Activated CD8-positive, alpha-beta memory T cell treated with anti-CD3 and anti-CD28 coated beads, Interleukin-2, amount 50 U/mL, for 1 hour (primary cell): ENCODE data around the gene ECM1.

Experiments
- DNase-seq: peaks from one replicate; pipeline ENCODE4 v3.0.0-alpha.2; 2020; ENCODE audit errors: extremely low read depth

ECM1 gene

DNA sequence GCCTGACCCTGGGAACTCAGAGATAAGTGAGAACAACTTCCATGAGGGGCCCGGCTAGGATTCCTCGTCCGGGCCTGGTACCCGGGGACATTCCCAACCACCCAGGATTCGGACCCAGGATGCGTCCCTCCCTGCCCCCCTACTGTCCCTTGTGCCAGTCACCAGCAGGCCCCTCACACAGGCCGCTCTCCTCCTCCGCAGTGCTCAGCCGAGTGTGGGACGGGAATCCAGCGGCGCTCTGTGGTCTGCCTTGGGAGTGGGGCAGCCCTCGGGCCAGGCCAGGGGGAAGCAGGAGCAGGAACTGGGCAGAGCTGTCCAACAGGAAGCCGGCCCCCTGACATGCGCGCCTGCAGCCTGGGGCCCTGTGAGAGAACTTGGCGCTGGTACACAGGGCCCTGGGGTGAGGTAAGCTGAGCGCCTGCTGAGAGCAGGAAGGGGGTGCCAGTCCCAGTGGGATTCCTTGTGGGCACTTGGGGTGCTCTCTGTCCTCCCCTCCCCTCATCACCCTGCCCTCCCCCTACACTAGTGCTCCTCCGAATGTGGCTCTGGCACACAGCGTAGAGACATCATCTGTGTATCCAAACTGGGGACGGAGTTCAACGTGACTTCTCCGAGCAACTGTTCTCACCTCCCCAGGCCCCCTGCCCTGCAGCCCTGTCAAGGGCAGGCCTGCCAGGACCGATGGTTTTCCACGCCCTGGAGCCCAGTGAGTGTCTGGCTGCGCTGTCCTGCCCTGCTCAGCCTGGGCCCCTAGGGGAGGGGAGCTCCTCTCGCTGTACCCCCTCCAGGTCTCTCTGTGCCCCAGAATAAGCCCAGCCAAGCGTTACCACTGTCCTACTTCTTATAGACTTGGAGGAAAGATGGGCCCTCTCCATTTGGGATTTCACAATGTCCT, 51.1 kb downstream of the ECM1 start:
- no peak for DNase-seq

DNA sequence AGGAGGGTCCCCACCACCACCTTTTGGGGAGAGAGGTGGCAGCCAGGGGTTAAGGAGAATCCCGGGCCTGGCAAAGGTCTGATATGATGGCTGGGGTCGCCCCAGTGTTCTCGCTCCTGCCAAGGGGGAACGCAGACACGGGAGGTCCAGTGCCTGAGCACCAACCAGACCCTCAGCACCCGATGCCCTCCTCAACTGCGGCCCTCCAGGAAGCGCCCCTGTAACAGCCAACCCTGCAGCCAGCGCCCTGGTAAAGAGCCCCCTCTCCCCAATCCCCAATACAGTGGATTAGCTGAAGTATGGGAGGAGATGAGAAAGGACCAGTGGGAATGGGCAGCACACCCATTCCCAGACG, 51.7 kb downstream of the ECM1 start:
- DNase-seq, result no peak

DNA sequence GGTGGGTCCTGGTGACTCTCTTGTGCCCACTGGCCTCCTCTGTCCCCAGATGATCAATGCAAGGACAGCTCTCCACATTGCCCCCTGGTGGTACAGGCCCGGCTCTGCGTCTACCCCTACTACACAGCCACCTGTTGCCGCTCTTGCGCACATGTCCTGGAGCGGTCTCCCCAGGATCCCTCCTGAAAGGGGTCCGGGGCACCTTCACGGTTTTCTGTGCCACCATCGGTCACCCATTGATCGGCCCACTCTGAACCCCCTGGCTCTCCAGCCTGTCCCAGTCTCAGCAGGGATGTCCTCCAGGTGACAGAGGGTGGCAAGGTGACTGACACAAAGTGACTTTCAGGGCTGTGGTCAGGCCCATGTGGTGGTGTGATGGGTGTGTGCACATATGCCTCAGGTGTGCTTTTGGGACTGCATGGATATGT, 52.1 kb downstream of the ECM1 start:
- no peak for DNase-seq

DNA sequence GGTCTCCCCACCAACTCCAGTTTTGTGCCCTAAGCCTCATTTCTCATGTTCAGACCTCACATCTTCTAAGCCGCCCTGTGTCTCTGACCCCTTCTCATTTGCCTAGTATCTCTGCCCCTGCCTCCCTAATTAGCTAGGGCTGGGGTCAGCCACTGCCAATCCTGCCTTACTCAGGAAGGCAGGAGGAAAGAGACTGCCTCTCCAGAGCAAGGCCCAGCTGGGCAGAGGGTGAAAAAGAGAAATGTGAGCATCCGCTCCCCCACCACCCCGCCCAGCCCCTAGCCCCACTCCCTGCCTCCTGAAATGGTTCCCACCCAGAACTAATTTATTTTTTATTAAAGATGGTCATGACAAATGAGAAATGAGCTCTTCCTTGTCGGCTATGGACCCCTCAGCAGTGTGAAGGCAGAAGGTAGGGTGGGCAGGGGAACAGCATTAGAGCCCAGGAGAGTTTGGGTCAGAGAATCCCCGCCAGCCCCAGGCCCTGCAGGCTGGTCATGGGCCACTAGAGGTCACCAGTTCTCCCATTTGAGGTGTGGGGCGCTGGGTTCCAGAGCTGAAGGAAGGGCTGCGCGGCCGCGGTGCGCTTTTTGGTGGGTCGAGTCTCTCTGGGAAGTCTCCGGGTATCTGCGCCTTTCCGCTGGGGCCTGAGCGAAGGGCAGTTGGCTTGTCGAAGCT, 52.8 kb downstream of the ECM1 start:
- no peak for DNase-seq

DNA sequence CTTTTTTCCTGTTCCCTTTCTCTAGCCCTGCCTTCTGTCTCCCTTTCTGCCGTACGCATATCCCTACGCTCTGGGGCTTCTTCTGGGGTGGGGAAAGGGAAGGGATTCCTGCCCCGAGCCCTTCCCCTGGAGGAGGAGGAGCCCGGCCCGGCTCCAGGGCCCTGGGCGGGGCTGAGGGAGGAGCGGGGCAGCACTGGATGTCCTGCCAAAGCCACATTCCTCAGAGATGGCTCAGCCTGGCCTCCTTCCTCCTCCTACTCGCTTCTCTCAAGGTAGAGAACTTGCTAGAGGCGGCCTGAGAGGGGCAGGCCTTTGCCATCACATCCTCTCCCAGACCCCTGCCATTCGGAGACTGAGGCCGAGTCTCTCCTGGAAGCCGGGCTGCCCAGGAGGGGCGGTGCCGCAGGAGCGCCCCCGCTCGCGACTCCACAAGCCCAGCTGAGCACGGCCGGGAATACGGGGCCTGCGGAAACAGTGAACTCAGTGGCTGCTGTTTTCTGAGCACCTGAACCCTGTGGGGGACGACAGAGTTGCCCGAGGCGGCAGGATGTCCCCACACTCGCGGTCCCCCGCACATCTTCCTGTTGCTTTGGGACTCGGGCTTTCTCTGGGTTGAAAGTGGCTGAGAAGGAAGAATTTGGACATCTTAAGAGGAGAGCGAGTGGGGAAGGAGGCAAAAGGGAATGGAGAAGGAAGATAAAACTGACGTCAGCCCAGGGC, 53.5 kb downstream of the ECM1 start:
- DNase-seq, result no peak

DNA sequence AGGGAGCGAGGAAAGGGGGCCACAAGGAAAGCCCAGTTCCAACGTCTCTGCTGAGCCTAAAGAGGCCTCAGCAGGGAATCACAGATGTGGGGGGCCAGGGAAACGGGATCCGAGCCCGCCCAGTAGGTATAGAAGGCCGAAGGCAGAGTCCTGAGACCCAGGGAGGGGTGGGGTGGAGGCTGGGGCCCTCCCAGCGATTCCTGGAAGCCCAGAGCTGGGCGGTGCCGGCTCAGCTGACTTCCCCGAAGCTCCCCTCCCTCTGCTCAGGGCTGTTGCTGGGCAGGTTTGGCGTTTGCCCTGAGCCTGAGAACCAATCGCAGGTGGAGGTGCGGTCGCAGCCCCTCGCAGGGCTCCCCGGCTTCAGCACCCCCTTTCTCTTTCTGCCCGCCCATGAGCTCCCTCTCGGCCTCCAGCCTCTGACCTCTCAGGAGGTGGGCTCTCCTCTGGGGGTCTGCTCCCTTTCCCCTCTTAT, 54.1 kb downstream of the ECM1 start:
- DNase-seq, result no peak

DNA sequence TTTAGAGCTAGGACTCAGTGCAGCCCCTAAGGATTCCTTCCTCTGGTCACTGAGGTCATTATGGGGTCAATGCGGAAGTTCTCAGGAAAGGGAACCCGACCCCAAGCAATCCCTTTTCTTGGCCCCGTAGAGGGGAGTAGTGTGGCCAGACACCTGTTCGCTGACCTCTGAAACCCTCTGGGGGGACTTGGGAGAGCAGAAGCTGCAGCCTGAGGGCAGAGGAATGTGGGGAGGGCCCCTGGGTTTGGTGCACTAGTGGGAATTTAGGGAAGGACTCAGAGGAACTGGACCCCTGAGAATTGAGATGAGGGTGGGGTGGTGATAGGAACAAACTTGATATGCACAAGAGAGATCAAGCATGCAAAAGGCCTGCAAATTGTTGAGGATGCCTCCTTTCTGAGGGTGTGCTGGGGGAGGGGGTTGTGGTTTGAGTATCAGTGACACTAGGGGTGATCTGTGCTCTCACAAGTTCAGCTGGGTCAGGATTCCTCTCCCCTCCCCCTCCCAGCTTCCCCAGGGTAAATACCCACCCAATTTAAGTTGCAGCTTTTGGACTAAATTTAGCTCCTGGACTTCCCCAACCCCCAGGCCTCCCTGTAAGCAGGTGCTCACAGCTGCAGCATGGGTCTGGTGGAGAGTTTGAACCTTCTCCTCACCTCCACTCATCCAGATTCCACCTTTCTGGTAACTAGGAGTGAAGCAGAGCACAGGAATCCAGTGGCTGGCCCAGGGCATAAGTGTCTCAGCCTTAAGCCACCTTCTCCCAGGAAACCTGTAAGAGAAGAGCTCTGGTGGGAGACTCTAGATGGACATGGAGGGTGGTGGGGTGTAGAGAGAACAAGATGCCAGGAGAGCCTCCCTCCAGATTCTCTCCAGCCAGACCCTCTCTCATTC, 54.8 kb downstream of the ECM1 start:
- no peak for DNase-seq
